OCI-LY7 (cell line): Measurements from ENCODE around the gene ADARB2. TPM values are rescaled to one million over a fixed set of nuclear protein-coding genes. Genes with fewer than 3 reads are reported as not detected.

Experiments
- BruUV-seq: library from RNA; stranded (reverse); fragments of 400-500 nt; replicated peaks from 2 replicates; lab custom pipeline; 2021; lab: Mats Ljungman, UMichigan
- CTCF ChIA-PET: fragments of 300-600 bp; sonication (Branson Sonifier 250); formaldehyde crosslinking; loops from one replicate; lab custom pipeline; 2022; ENCODE audit warnings: antibody characterized with exemption; ENCODE audit not compliant: unreplicated experiment; lab: Charles Lee
- POLR2A ChIA-PET: fragments of 300-600 bp; sonication (Branson Sonifier 250); formaldehyde crosslinking; loops from one replicate; lab custom pipeline; 2022; ENCODE audit warnings: antibody characterized with exemption; lab: Charles Lee
- DNase-seq: peaks from one replicate; pipeline ENCODE4 v3.0.0-alpha.2; 2015; ENCODE audit warnings: low spot score
- H2AFZ ChIP-seq: fragments of 200-600 bp; sonication (generic), shearing (Covaris generic); 2 replicates; pipeline ENCODE4 v1.6.1; 2014; ENCODE audit warnings: mild to moderate bottlenecking, antibody characterized with exemption, low read length, moderate library complexity
- H3K27ac ChIP-seq: fragments of 200-600 bp; sonication (generic); 2 replicates; pipeline ENCODE4 v1.5.1; 2014; ENCODE audit warnings: mixed run types, low read depth, mild to moderate bottlenecking, moderate library complexity, low read length, inconsistent platforms; ENCODE audit not compliant: poor library complexity, severe bottlenecking
- H3K36me3 ChIP-seq: fragments of 200-600 bp; sonication (generic); 2 replicates; pipeline ENCODE4 v1.6.1; 2014; ENCODE audit warnings: mild to moderate bottlenecking, antibody characterized with exemption, low read length, moderate library complexity, mixed read lengths; ENCODE audit not compliant: insufficient read depth
- H3K4me1 ChIP-seq: fragments of 200-600 bp; sonication (generic); 2 replicates; pipeline ENCODE4 v1.5.1; 2014; ENCODE audit warnings: mild to moderate bottlenecking, low read length; ENCODE audit not compliant: insufficient read depth, poor library complexity, severe bottlenecking
- H3K4me2 ChIP-seq: fragments of 200-600 bp; sonication (generic); 2 replicates; pipeline ENCODE4 v1.6.1; 2014; ENCODE audit warnings: mild to moderate bottlenecking, low read length
- H3K4me3 ChIP-seq: fragments of 200-600 bp; sonication (generic); 2 replicates; pipeline ENCODE4 v1.5.1; 2014; ENCODE audit warnings: mild to moderate bottlenecking, low read depth, low read length; ENCODE audit not compliant: poor library complexity, severe bottlenecking
- H3K79me2 ChIP-seq: fragments of 200-600 bp; sonication (generic); 2 replicates; pipeline ENCODE4 v1.6.1; 2016; ENCODE audit warnings: low read depth, mild to moderate bottlenecking, low read length, moderate library complexity, mixed read lengths; ENCODE audit not compliant: insufficient read depth
- H3K9me2 ChIP-seq: fragments of 200-600 bp; sonication (generic); 2 replicates; pipeline ENCODE4 v1.6.1; 2016; ENCODE audit warnings: mild to moderate bottlenecking, low read length, mixed read lengths; ENCODE audit not compliant: insufficient read depth
- H3K9me3 ChIP-seq: fragments of 200-600 bp; sonication (generic); 2 replicates; pipeline ENCODE4 v1.6.1; 2014; ENCODE audit warnings: mild to moderate bottlenecking, mixed run types, low read length, mixed read lengths
- H4K20me1 ChIP-seq: fragments of 200-600 bp; sonication (generic); 2 replicates; pipeline ENCODE4 v1.6.1; 2014; ENCODE audit warnings: mild to moderate bottlenecking, antibody characterized with exemption, low read length, moderate library complexity, mixed read lengths; ENCODE audit not compliant: insufficient read depth
- CTCF ChIP-seq: fragments of 200-600 bp; sonication (generic); conservative IDR thresholded peaks from 2 replicates; pipeline ENCODE4 v1.5.1; 2014; ENCODE audit warnings: mild to moderate bottlenecking, antibody characterized with exemption, low read length, moderate library complexity, mixed read lengths
- EZH2phosphoT487 ChIP-seq: fragments of 200-600 bp; sonication (generic); IDR thresholded peaks from 2 replicates; pipeline ENCODE4 v1.6.1; 2018; ENCODE audit warnings: low read depth, borderline replicate concordance, mild to moderate bottlenecking, mixed run types, antibody characterized with exemption, low read length, moderate library complexity, mixed read lengths
- intact Hi-C: fragments of 100-400 bp; cut with micrococcal nuclease; formaldehyde crosslinking; loops from one replicate; pipeline ENCODE4 v1.10.0; 2022; ENCODE audit not compliant: unreplicated experiment
- total RNA-seq, 2 experiments: library from RNA; depleted of rRNA in 1 of 2; stranded (reverse); fragments of >200 nt in 1 of 2; shearing (Covaris generic) in 1 of 2; gene quantifications; 2 replicates each; pipeline ENCODE4 v1.2.3, GENCODE V29; 2014 to 2022

The ADARB2 gene
- total RNA-seq, 2 experiments from 2014 or later, result 0.03 TPM; not detected in 1

- H3K4me2 ChIP-seq, result no peak overlapping the region
- H3K9me2 ChIP-seq, result no peaks in the 10 kb centered on the region
- ChIA-PET POLR2A (no interaction called here), CTCF (no interaction called here)
- TF ChIP-seq EZH2phosphoT487 (no peak), CTCF (no peak)
- no peaks in the 10 kb centered on the region for H4K20me1 ChIP-seq
- H3K9me3 ChIP-seq, result no peaks in the 10 kb centered on the region
- no peak overlapping the region for H2AFZ ChIP-seq
- H3K79me2 ChIP-seq, result no peaks in the 10 kb centered on the region
- BruUV-seq, result no TSS peak
- H3K27ac ChIP-seq, result no peak overlapping the region
- DNase-seq, result no peak
- H3K4me1 ChIP-seq, result no peaks in the 10 kb centered on the region
- no peak overlapping the region for H3K4me3 ChIP-seq
- intact Hi-C loops, result no loop called here
- H3K36me3 ChIP-seq, result no peaks in the 10 kb centered on the region
Measured at GRCh38 chr10:1596482-1597099, 140.7 kb downstream of the ADARB2 start.

- H3K27ac ChIP-seq, result no peak overlapping the region
- H3K4me2 ChIP-seq, result no peak overlapping the region
- BruUV-seq, result no TSS peak
- H2AFZ ChIP-seq, result no peak overlapping the region
- no peaks in the 10 kb centered on the region for H3K4me1 ChIP-seq
- POLR2A ChIA-PET, result no interaction called here
- CTCF ChIA-PET, result no interaction called here
- TF ChIP-seq EZH2phosphoT487, result no peak
- TF ChIP-seq CTCF, result no peak
- intact Hi-C loops, result no loop called here
- no peak overlapping the region for H3K4me3 ChIP-seq
- no peaks in the 10 kb centered on the region for H3K9me2 ChIP-seq
- DNase-seq, result no peak
- no peaks in the 10 kb centered on the region for H3K9me3 ChIP-seq
- no peaks in the 10 kb centered on the region for H3K36me3 ChIP-seq
- H4K20me1 ChIP-seq, result no peaks in the 10 kb centered on the region
- no peaks in the 10 kb centered on the region for H3K79me2 ChIP-seq
Measured at GRCh38 chr10:1595726-1596125, 141.6 kb downstream of the ADARB2 start.

GRCh38 chr10:1595242-1595600 is 142.1 kb downstream of the ADARB2 start:
- ChIA-PET POLR2A (no interaction called here), CTCF (no interaction called here)
- Histone ChIP-seq H3K36me3 (no peaks in the 10 kb centered on the region), H4K20me1 (no peaks in the 10 kb centered on the region), H3K4me2 (no peak overlapping the region), H3K9me2 (no peaks in the 10 kb centered on the region), H3K9me3 (no peaks in the 10 kb centered on the region), H3K79me2 (no peaks in the 10 kb centered on the region), H2AFZ (no peak overlapping the region), H3K4me3 (no peak overlapping the region), H3K27ac (no peak overlapping the region), H3K4me1 (no peaks in the 10 kb centered on the region)
- no TSS peak for BruUV-seq
- intact Hi-C loops, result no loop called here
- no peak for DNase-seq
- TF ChIP-seq EZH2phosphoT487 (no peak), CTCF (no peak)
